T-helper 22 cell (primary cell): ENCODE data around the gene EVPL.

Experiments
- DNase-seq: peaks from one replicate; pipeline ENCODE4 v3.0.0-alpha.2; 2020; ENCODE audit warnings: low read depth

EVPL gene

DNA sequence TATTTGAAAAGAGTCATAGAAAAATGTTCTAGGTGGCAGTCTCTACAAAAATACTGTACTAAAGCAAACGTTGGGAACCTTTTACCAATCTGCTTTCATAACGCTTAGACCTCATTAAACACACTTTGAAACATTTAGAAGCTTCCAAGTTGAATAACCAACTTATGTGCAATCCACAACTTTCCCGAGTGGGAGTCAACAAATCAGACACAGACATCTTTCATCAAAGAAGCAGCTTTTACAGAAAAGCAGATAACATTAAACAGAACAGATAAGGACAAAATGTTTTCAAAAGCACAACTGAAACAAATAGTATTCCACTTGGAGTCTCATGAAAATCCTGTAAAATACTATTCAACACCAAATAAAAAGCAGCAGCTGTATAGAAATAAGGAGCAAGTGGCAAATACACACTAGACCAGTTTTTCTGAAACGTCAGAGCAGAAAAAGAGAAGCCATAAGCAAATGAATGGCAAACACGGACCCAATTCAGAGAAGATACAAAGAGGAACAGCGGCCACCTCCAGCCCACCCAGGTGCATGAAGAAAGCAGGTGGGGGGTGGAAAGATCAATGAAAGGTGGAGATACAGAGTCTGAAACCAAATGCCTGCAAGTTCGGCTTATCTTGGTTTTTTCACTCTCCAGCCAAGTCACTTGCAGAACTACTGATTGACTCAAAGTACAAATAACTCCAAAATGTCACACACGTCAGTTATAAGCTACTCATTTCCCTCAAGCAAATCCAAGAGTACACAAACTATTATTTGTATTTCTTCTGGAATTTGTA lies 67.9 kb downstream of the EVPL start:
- DNase-seq: no peak
